H1 (cell line): ENCODE measurements around the gene DECR2. TPM values are rescaled to one million over a fixed set of nuclear protein-coding genes. Genes with fewer than 3 reads are reported as not detected.

Experiments used
- CHD2 ChIP-seq: IDR thresholded peaks from 2 replicates; pipeline ENCODE4 v1.6.1; 2012; ENCODE audit warnings: low read length, improper control_type of control experiment
- CTBP2 ChIP-seq: IDR thresholded peaks from 2 replicates; pipeline ENCODE4 v1.7.0; 2011; ENCODE audit warnings: borderline replicate concordance, mild to moderate bottlenecking, moderate library complexity, mixed read lengths, low read length; ENCODE audit not compliant: insufficient read depth, insufficient read length
- GTF2F1 ChIP-seq: IDR thresholded peaks from 2 replicates; pipeline ENCODE4 v1.6.1; 2012; ENCODE audit warnings: low read depth, low read length, improper control_type of control experiment, borderline replicate concordance
- HDAC6 ChIP-seq: IDR thresholded peaks from one replicate; pipeline ENCODE4 v1.7.1; 2012; ENCODE audit warnings: low read depth, mild to moderate bottlenecking, inconsistent platforms, low read length, moderate library complexity
- polyA plus RNA-seq, 7 experiments: library from polyadenylated mRNA; depleted of rRNA in 3 of 7; stranded (reverse) in 5 of 7; unstranded in 2 of 7; fragments of >200 nt in 5 of 7; fragments of 200-250 nt in 2 of 7; gene quantifications; 1 replicate in 5 of 7; 2 replicates in 1 of 7; 4 replicates in 1 of 7; pipeline versions ENCODE4 v1.2.1 to v1.2.3, GENCODE V29; 2011 to 2013; ENCODE audit warnings: missing spikeins in 2 of 7, mixed read lengths in 2 of 7
- total RNA-seq: library from RNA; stranded (reverse); fragmentation: NEBNext Ultra II Directional; extraction: Animal tissue kit (Norgen Biotek cat#: 25700); gene quantifications from 2 replicates; pipeline ENCODE4 v1.2.1, GENCODE V29; 2021
- TF ChIP-seq, protein P1 (sequence below), 3 experiments: IDR thresholded peaks; 1 replicate in 2 of 3; 2 replicates in 1 of 3; pipeline versions ENCODE4 v1.5.1 to v1.6.1; 2011; ENCODE audit warnings: low read length in 3 of 3, mild to moderate bottlenecking in 3 of 3, inconsistent platforms in 2 of 3, low read depth in 1 of 3, moderate library complexity in 1 of 3; ENCODE audit not compliant: insufficient read depth in 1 of 3; ENCODE audit errors: control extremely low read depth in 1 of 3
- TF ChIP-seq, protein P2 (sequence below): IDR thresholded peaks from 2 replicates; pipeline ENCODE4 v1.6.1; 2012; ENCODE audit warnings: low read length, inconsistent platforms

The DECR2 gene
- total and polyA plus RNA-seq, 2 of the 8 experiments (the other 6 are each of a cell fraction or from before 2014, with no cell fraction given), result 28.2 to 39.9 TPM

DNA sequence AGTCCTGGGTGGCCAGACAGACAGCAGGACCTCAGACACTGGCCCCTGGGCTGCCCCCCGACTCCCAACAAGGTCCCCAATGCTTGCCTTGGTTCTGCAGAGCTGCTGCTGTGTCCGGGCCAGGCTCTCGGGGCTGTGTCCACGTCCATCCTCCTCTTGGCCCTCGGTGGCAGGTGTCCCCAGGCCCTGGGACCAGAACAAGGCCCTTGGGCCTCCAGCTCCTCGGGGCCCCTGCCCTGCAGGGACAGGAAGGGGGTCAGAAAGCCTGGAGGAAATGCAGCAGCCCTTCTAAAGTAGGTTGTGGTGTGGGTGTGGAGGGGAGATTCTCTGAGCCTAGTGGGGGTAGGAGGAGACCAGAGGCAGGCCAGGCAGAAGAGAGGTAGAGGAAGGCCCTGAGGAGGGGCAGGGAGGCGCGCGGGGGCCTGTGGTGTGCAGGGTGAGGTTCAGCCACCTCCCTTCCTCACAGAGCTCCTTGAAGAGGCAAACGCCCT, 46.7 kb upstream of the DECR2 start (continued):
- TF ChIP-seq, protein P1, sequence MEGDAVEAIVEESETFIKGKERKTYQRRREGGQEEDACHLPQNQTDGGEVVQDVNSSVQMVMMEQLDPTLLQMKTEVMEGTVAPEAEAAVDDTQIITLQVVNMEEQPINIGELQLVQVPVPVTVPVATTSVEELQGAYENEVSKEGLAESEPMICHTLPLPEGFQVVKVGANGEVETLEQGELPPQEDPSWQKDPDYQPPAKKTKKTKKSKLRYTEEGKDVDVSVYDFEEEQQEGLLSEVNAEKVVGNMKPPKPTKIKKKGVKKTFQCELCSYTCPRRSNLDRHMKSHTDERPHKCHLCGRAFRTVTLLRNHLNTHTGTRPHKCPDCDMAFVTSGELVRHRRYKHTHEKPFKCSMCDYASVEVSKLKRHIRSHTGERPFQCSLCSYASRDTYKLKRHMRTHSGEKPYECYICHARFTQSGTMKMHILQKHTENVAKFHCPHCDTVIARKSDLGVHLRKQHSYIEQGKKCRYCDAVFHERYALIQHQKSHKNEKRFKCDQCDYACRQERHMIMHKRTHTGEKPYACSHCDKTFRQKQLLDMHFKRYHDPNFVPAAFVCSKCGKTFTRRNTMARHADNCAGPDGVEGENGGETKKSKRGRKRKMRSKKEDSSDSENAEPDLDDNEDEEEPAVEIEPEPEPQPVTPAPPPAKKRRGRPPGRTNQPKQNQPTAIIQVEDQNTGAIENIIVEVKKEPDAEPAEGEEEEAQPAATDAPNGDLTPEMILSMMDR (IDR thresholded peaks at IDR 0.05; ENCODE audit: control extremely low read depth in 1 of 3, insufficient read depth in 1 of 3, low read depth in 1 of 3, low read length in 3 of 3), result no peak
- TF ChIP-seq CTBP2 (no peak), GTF2F1 (no peak), CHD2 (no peak), HDAC6 (no peak)
- TF ChIP-seq, protein P2, sequence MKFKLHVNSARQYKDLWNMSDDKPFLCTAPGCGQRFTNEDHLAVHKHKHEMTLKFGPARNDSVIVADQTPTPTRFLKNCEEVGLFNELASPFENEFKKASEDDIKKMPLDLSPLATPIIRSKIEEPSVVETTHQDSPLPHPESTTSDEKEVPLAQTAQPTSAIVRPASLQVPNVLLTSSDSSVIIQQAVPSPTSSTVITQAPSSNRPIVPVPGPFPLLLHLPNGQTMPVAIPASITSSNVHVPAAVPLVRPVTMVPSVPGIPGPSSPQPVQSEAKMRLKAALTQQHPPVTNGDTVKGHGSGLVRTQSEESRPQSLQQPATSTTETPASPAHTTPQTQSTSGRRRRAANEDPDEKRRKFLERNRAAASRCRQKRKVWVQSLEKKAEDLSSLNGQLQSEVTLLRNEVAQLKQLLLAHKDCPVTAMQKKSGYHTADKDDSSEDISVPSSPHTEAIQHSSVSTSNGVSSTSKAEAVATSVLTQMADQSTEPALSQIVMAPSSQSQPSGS, result no peak
